ENCODE data around the gene ELFN2.

DNA sequence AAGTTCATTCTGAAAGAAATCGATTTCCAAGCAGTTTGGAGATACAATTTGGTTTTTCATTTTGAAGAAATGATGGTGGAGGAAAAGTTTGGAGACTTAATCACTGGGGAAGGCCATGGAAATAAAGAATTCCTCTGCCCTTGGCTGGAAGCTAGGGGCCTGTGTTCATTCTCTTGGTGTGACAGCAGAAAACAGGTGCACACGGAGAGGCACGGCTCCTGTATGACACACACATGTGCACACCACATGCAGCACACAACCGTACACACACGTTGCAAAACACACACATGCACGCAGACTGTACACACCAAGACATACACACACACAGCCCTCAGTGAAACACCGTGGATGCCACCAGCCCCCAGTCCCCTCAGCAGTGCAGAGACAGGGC, 80.8 kb downstream of the ELFN2 start:
- TF ChIP-seq, protein P1, sequence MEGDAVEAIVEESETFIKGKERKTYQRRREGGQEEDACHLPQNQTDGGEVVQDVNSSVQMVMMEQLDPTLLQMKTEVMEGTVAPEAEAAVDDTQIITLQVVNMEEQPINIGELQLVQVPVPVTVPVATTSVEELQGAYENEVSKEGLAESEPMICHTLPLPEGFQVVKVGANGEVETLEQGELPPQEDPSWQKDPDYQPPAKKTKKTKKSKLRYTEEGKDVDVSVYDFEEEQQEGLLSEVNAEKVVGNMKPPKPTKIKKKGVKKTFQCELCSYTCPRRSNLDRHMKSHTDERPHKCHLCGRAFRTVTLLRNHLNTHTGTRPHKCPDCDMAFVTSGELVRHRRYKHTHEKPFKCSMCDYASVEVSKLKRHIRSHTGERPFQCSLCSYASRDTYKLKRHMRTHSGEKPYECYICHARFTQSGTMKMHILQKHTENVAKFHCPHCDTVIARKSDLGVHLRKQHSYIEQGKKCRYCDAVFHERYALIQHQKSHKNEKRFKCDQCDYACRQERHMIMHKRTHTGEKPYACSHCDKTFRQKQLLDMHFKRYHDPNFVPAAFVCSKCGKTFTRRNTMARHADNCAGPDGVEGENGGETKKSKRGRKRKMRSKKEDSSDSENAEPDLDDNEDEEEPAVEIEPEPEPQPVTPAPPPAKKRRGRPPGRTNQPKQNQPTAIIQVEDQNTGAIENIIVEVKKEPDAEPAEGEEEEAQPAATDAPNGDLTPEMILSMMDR (IDR thresholded peaks at IDR 0.05) = no peak
- no peak for TF ChIP-seq POLR2A (IDR thresholded peaks at IDR 0.05)
